GM12801 (cell line): ENCODE measurements around the gene FAR2.

Experiments
- TF ChIP-seq, protein P1 (sequence below): IDR thresholded peaks from one replicate; pipeline ENCODE4 v1.5.1; 2011; ENCODE audit warnings: control low read depth; ENCODE audit not compliant: insufficient read length; ENCODE audit errors: extremely low read depth

The FAR2 gene

DNA sequence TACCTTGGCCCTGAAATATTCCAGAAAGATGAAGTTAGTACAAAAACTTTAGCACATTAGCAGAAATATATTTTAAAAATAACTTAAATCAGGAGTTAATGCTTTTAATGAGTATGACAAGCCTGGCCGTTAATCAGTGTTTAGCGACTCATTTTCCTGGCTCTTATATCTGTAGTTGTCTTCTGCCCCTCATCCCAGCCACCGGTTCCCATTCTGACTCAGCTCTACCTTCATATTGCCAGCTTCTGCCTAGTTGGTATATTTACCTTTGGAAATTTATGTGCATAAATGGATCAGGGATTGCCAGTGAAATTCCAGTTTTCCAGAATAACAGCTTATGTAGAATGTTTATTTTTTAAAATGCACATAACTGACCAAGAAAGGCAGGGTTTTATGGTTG lies 152.0 kb downstream of the FAR2 start:
- TF ChIP-seq, protein P1, sequence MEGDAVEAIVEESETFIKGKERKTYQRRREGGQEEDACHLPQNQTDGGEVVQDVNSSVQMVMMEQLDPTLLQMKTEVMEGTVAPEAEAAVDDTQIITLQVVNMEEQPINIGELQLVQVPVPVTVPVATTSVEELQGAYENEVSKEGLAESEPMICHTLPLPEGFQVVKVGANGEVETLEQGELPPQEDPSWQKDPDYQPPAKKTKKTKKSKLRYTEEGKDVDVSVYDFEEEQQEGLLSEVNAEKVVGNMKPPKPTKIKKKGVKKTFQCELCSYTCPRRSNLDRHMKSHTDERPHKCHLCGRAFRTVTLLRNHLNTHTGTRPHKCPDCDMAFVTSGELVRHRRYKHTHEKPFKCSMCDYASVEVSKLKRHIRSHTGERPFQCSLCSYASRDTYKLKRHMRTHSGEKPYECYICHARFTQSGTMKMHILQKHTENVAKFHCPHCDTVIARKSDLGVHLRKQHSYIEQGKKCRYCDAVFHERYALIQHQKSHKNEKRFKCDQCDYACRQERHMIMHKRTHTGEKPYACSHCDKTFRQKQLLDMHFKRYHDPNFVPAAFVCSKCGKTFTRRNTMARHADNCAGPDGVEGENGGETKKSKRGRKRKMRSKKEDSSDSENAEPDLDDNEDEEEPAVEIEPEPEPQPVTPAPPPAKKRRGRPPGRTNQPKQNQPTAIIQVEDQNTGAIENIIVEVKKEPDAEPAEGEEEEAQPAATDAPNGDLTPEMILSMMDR: no peak

DNA sequence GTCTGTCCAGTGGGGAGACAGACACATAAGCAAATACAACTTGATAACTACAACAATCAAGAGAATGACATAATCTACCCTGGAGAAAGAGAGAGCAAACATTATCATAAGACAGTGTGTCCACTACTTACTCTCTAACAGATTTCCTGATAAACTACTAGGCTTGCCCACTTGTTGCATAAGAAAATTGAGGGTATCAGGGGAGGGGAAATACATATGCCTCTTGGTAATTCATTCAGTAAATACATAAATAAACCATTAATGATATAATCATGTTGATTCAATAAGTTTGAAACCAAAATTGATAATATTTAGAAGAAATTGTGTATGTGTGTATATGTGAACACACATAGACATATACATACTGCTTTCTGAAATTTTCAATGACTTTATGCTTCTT lies 155.3 kb downstream of the FAR2 start:
- TF ChIP-seq, protein P1: no peak

DNA sequence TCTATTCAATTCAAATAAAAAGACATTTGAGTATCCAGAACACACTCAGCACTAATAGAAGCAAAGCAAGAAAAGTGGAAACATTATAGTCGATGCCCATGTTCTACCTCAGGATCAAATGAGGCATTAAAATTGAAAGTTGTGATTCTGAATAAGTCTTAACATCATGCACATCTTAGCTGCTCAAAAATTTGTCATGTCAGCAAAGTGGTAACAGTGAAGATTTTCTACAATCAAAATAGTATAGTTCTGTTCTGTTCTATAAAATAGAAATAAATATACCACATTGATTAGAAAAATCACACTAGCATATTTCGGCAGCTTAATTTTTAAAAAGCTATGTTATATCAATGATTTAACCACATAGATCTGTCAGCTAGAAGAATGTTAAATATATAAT lies 157.2 kb downstream of the FAR2 start:
- TF ChIP-seq, protein P1: no peak

DNA sequence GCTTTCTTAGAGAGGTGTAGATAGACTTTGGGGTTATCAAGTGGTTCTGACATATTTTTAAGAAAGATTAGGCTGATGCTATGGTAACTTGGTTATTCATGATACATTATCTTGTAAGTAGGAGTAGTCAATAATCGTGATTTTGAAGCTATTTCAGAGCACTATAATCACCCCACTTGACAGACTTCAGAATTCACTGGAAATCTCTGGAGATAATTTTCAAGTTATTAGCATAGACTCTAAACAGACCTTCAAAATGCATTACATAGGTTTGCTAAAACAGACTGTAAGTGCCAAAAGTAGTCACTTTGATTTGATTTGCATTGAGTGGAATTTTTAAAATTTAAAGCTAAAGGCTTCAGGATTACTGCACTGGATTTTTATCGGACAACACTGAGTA lies 157.6 kb downstream of the FAR2 start:
- TF ChIP-seq, protein P1: no peak

DNA sequence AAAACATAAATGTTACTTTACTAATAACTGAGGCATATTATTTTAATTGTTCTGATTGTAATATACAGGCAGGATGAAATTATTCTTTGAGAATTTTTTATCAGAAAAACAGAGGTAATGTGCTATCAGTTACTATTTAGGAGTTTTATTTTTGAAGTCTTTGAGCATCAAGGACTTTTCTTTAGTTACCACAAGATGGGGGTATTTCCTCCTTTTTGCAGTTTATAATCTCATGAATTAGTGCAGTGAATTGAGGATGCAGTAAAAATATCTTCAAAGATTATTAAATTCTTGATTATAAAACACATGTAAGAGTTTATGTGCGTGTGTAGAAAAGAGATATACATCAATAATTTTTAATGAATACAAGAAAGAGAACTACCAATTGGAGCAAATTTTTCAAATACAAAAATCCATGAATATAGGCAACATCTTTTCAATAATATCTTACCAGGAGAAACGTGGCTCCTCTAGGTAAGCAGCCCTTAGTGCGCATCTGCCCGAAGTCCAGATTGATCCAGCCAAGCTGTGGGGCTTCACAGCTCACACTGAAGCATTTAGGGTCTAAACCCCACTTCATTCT lies 160.3 kb downstream of the FAR2 start:
- TF ChIP-seq, protein P1: no peak

DNA sequence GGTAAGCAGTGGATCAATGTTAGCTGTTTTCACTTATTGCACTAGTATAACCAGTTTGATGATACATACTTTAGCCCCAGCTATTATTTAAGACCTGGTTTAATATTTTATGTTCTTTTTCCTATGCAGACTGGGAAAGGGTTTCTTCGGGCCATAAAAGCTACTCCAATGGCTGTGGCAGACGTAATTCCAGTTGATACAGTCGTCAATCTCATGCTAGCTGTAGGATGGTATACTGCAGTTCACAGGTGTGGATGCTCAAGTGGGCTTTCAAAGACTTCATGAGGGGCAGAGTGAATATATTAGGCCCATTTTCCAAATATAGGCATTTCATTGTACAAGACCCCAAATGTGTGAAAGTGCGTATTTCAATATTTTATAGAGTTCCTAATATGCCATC lies 161.8 kb downstream of the FAR2 start:
- TF ChIP-seq, protein P1: no peak

DNA sequence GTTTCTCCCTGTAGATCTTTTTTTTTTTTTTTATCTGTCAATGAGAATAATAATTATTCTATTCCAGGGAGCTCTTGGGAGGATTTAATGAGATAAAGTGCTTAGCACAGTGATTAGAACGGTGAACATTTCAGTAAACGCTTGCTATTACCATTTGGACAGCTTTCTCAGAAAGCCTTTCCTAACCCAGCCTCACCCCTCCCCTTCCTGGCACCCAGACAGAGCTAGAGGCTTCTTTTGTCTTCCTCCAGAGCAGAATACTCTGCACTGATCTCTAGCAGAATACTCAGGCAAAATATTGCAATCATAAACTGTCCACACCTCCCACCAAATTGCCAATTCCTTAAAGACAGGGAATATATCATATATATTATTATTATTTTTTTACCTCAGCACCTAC lies 165.3 kb downstream of the FAR2 start:
- TF ChIP-seq, protein P1: no peak
